GM19452 (cell line): ENCODE results near the gene PALLD.

Source experiments
- ATAC-seq: cut with Tn5 transposase; IDR thresholded peaks from one replicate; pipeline ENCODE4 v1.9.1; 2021; ENCODE audit not compliant: unreplicated experiment

Gene PALLD

DNA sequence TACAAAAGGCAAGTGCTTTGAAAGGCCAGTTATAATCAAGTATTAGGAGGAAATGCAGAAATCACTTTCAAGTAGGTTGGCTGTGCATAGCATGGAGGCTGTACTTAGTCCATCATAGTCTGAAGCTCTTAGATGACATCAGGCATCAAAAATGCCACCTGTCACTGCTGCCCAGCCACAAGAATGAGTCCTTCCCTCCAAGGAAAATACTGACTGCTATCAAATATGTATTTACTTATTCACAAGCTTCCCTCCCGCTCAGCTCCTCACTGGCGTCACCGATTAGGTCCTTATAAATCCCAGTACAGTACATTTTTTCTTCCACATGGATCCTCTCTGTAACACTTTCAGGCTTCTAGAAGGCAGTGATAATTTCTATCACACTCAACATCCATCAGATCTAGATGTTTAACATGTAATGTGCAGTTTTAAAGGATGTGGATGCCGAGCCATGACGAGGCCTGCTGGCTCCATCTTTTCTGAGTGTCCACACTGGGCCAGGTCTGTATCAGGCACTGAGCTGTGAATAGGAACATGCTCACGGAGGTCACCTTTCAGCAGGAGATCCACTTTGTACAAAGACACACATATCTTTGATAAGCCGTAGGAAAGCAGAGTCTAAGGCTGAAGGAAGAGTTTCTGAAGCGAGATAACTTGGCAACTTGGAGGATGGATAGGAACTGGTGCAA, 121.9 kb downstream of the PALLD start:
- no peak for ATAC-seq

DNA sequence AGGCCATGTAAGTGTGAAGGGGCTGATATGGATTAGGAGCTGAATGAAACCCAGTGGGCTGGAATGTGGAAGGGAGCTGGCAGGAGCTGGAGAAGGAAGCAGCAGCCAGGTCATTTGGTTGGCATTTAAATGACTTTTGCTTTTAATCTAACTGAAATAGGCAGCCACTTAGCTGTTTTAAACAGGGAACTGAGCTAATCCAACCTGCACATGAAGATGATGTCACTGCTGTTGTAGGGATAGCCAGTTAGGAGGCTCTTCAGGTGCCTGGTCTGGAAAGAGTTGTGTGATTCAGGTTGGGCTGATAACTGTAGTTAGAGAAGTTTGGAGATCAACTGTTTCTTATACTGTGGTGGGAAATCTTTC, 122.4 kb downstream of the PALLD start:
- no peak for ATAC-seq

DNA sequence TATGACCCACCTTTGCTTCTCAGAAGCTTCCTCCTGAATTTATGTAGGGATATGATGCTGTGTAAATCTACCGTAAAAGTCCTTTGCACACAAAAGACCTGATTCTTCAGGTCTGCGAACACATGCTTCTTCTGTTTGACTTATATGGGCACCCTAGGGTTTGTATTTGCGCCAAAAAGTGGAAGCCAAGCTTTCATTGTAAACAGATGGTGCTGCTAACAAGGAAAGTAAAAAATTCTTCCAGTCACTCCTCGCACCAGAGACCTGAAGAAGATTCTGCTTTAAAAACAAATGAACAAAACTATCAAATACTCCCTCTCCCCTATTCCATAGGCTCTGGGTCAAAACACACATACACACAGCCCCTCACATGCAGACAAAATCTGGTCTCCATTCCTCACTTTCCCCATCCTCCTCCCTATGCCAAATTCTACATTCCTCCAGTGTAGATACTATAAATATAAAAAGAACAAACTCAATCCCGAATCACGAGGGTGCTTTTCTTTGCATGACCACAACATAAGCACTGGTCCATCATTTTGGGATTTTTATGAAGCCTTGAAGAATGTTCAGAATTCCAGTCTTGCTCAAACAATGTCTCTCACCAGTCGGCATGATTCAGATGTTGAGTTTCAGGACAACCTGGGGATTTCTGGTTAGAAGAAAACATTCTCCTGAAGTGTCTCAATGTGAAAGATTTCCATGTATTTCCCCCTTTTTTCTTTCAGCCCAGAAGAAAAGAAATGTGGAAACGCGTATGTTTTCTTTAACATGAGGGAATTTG, 125.1 kb downstream of the PALLD start:
- no peak for ATAC-seq

DNA sequence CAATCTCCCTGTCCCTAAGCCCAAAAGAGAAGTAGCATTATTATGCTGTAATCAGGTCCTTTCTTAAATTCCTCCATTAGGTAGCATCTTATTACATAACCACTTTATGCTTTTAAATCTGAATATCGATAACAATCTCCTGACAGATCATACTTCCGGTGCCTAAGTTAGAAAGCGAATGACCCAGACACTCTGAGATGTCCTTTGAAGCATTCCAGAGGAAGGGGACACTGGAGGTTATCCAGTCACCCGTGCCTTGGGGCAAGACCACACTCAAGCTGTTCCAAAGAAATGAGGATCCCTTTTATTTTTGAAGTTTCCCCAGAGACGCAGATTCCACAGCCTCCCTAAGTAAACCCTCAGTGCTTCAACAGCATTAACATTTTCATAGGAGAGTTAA, 125.7 kb downstream of the PALLD start:
- ATAC-seq, result no peak

DNA sequence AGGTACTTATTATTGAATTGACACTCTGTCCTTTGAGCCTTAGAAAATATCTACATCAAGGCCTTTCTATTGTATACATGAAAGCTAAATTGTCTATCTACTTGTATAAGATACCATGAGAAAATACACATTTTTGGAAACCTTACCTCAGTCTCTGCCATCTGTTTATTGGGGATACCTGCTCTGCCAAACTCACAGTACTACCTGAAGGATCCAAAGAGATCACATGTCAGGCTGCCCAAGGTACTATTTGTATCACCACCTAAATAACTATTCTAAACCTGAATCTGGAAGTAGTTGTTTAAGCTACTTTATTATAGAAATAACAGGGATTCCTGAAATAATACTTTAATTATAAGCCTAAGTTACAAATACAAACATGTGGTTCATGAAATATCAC, 126.2 kb downstream of the PALLD start:
- ATAC-seq, result no peak

DNA sequence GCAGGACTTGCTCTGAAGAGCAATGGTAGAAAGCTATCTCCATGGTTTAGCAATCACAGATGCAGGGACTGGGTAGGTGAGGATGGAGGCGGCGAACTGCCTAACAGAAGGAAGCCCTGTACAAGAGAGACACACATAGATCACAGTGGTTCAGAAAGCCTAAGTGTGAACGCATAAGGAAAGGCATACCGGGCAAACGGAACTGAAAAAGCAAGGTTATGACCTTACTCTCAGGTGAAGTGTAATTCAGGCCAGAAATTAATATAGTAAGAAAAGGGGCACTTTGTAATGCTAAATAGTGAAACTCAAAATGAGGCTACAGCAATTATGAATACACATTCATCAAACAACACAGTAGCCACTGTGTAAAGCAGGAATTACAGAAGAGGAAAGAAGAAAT, 126.6 kb downstream of the PALLD start:
- no peak for ATAC-seq

DNA sequence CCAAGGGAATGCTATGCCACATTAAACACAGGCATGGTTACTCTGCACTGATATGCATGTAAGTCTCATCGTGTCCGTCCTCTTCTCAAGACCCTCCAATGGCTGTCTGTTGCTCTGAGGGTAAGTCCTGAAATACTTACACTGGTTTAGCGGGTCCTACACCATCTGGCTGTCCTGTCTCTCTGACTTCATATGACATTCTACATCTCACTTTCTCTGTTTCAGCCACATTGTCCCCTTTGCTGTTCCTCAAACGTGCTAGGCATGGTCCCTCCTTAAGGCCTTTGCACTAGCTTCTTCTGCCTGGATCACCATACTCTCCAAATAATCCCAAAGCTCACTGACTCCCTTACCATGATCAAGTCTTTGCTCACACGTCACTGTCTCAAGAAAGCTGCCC, 131.4 kb downstream of the PALLD start:
- ATAC-seq, result no peak

DNA sequence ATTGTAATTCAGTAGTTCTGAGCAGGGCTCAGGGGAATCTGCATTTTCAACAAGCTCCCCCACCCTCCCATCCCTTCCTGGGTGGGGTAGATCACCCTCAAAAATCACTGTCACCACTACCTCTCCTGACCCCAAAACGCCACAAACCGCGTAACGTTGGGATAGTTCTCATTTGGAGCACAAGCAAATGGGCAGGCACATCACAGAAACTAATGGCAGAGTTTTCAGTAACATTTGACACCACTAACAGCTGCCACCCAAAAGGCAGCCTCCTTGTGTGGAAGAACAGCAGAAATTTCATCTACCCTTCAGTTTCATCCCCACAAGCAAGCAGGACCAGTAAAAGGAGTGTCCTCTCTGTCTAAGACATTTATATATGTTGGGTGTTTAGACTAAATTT, 132.7 kb downstream of the PALLD start:
- ATAC-seq, result no peak

DNA sequence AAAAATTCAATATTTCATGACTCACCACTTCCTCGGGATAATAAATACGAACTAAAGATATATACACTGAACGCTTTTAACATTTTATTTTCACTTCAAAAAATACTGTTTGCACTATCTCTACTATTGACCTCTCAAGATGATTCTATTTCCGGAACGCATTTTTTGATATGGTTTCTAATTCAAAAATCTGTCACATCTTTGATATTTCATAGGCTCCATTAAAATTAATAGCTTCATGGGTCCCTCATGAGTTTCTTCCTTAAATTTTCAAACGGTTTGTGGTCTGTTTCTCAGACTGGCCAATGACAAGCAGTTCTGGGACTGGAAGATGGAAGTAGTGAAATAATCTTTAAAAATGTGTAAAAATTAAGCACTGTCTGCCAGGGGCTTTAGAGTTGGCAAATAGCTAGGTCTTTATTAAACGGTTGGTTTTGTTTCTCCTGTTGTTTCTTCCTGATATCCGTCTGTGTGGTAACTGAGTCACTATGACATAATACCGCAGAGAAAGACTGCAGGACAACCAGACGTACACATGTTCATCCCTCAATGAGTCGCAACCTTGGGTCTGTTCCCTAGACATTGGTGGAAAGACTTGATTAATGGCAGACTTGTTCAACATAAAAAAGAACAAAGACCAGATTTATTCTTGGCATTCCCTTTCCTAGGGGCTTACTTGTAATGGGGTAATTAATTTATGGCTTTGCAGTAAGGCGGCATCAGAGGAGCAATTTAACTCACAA, 133.8 kb downstream of the PALLD start:
- no peak for ATAC-seq

GRCh38 chr4:168631241-168632162, 134.7 kb downstream of the PALLD start:
- no peak for ATAC-seq

DNA sequence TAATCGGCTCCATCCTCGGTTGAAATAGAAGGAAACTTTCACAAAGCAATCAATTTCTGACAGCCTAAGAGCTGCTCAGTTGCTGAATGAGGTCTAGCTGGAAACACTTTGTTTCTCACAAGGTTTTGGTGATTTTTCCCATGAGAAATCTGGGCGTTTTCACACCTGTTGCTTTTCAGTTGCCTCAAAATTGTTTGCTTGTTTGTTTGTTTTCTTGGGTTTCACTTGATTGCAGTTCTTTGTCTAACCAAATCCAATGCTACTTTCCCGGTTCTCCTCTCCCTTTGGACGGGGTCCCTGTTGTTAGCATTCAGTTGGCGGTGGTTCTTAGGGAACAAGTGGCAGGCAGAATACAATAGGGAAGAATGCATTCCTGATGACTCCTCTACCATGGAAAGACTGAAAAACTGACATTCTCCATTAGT, 135.5 kb downstream of the PALLD start:
- ATAC-seq, result no peak

DNA sequence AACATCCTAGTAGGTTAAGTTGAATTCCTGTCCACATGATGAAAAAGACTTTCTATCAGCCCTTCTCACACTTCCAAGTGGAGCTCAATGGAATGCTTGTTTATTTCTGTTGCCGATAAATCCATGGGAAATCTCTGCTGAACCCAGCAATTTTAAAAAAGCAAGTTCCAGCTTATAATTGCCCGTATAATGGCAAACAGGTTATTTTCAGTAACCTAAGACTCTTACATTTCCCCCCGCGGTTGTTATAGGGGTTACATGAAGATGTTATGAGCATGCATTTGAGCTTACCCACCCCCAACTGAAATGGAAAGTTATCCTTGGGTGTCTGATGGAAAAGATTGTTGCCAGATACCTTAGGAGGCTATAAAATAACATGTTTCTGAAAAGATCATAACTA, 136.2 kb downstream of the PALLD start:
- ATAC-seq, result no peak

GRCh38 chr4:168633496-168633895, 136.6 kb downstream of the PALLD start:
- ATAC-seq, result no peak

DNA sequence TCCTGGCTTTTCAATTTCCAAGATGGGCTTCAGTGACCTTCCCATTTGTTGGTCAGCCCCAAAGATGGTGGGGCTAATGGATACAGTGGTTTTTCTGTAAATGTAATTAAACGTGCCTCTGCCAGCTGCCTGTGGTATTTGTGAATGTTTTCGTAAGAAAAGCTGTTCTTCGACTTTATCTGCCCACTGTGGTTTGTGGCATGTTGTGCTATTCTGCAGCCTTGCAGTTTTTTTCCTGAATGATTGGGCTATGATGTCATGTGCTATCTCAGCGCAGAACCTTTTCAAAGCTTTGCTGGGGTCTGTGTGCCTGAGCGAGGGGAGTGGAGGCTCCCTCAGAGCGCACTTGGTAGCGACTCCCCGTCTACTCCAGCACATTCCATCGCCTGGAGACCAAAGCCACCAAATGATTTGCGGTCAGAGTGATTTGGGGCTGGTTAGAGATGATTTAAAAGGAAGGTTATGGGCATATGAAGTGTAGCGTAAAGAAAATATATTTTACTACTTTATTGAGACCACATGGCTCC, 137.5 kb downstream of the PALLD start:
- ATAC-seq, result no peak

DNA sequence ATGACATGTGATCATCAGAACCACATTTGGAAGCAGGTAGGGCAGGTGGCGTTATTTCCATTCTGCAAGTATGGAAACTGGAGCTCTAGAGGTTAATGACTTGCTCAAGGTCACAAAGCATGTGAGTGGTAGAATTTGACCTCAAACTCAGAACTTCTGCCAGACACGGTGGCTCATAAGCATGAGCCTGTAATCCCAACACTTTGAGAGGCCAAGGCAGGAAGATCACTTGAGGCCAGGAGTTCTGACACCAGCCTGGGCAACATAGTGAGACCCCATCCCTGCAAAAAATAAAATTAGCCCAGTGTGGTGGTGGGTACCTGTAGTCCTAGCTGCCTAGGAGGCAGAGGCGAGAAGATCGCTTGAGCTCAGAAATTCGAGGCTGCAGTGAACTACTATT, 139.2 kb downstream of the PALLD start:
- ATAC-seq, result no peak

GRCh38 chr4:168636506-168637196, 139.8 kb downstream of the PALLD start:
- no peak for ATAC-seq

DNA sequence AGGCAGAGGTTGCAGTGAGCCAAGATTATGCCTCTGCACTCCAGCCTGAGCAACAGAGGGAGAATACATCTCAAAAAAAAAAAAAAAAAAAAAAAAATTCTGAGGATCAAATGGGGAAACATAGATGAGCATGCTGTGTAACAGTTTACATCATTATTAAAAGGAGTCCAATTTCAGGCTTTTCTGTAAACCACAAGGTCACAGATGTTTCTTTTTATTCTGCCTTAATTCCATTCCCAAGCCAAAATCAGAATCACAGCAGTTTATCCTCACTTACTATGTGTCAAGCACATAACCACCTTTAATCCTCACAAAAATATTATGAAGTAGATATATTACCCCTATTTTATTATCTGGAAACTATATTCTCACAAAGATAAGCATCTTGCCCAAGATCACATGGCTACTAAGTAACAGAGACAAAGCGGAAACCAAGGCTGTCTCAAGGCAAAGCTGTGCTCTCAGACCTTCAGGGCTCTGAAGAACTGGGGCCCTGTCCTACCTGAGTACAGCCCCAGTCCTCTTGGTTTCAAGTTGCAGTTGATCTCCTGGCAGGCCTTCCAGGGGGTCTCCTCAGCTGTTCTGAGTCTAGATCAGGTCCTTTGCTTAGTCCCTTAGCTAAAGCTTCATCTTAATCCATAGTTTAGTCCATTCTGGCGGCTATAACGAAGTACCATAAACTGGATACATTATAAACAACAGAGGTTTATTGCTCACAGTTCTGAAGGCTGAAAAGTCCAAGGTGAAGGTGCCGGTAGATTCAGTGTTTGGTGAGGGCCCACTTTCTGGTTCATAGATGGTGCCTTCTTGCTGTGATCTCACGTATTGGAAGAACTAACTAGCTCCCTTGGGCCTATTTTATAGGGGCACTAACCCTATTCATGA, 141.3 kb downstream of the PALLD start:
- no peak for ATAC-seq

- no peak for ATAC-seq
These were observed 143.1 kb downstream of the PALLD start for GRCh38 chr4:168639914-168640313.

DNA sequence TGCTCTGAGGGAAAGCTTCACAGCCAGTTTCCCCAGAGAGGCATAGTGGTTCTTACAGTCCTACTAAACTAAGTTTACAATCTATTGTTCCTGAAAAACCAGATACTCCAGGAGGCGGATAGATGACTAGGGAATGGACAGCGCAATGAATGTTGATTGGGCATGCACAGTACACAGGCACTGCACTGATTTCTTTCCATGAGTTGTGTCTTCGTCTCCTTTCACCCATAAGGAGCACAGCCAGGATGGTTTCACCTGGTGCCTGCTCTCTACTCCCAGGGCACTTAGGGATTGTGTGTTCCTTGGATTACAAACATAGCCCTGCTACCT, 144.9 kb downstream of the PALLD start:
- no peak for ATAC-seq
